HEK293 (cell line): ENCODE measurements around the gene NAA16.

ENCODE experiments used
- CTCF ChIA-PET: fragments of 350-600 bp; formaldehyde crosslinking; extraction: SDS; loops from one replicate; lab custom pipeline; 2021; ENCODE audit warnings: antibody characterized with exemption; lab: Yijun Ruan, JAX
- POLR2A ChIA-PET: fragments of 300-600 bp; formaldehyde crosslinking; extraction: SDS; loops from one replicate; lab custom pipeline; 2020; ENCODE audit warnings: antibody characterized with exemption, inconsistent platforms; lab: Yijun Ruan, JAX
- H3K27ac ChIP-seq: fragments of 200-500 bp; sonication (Bioruptor generic); 2 replicates; pipeline ENCODE4 v1.5.1; 2014; ENCODE audit warnings: low read depth, low read length, control low read depth, inconsistent platforms; ENCODE audit errors: extremely low read depth
- H3K36me3 ChIP-seq, 2 experiments: fragments of 200-500 bp in 1 of 2; sonication (Bioruptor generic) in 1 of 2; 1 replicate in 1 of 2; 2 replicates in 1 of 2; pipeline ENCODE4 v1.5.1; 2014 to 2017; ENCODE audit warnings: inconsistent platforms in 2 of 2, low read length in 2 of 2; ENCODE audit not compliant: control insufficient read depth in 2 of 2, insufficient read depth in 1 of 2
- H3K4me1 ChIP-seq: fragments of 200-500 bp; sonication (Bioruptor generic); 2 replicates; pipeline ENCODE4 v1.5.1; 2014; ENCODE audit warnings: mild to moderate bottlenecking, low read length, inconsistent platforms; ENCODE audit not compliant: control insufficient read depth, insufficient read depth
- H3K4me3 ChIP-seq: 2 replicates; pipeline ENCODE4 v1.5.1; 2011; ENCODE audit warnings: low read depth, mild to moderate bottlenecking, control low read depth, low read length, moderate library complexity
- H3K9me3 ChIP-seq: fragments of 200-500 bp; sonication (Bioruptor generic); 2 replicates; pipeline ENCODE4 v1.5.1; 2014; ENCODE audit warnings: low read depth, low read length, inconsistent platforms; ENCODE audit not compliant: control insufficient read depth, insufficient read depth
- AEBP2 ChIP-seq: fragments of 450-650 bp; formaldehyde crosslinking; IDR thresholded peaks from 2 replicates; pipeline ENCODE4 v1.5.1; 2016; ENCODE audit warnings: missing biosample characterization, missing genetic modification characterization, borderline replicate concordance
- IKZF3 ChIP-seq: fragments of 450-650 bp; IDR thresholded peaks from 2 replicates; pipeline ENCODE4 v1.5.0; 2018; ENCODE audit warnings: missing biosample characterization, mild to moderate bottlenecking, missing genetic modification characterization, moderate library complexity
- OSR2 ChIP-seq: fragments of 450-650 bp; formaldehyde crosslinking; IDR thresholded peaks from 2 replicates; pipeline ENCODE4 v1.5.1; 2016; ENCODE audit warnings: missing biosample characterization, missing genetic modification characterization
- PATZ1 ChIP-seq: fragments of 450-650 bp; formaldehyde crosslinking; IDR thresholded peaks from 2 replicates; pipeline ENCODE4 v1.5.1; 2016; ENCODE audit warnings: missing biosample characterization, missing genetic modification characterization
- PRDM6 ChIP-seq: fragments of 450-650 bp; formaldehyde crosslinking; IDR thresholded peaks from 2 replicates; pipeline ENCODE4 v1.5.1; 2017; ENCODE audit warnings: missing biosample characterization, missing genetic modification characterization
- ZBTB17 ChIP-seq: fragments of 450-650 bp; formaldehyde crosslinking; IDR thresholded peaks from 2 replicates; pipeline ENCODE4 v1.5.1; 2016; ENCODE audit warnings: missing biosample characterization, missing genetic modification characterization
- ZNF121 ChIP-seq: fragments of 450-650 bp; formaldehyde crosslinking; IDR thresholded peaks from 2 replicates; pipeline ENCODE4 v1.5.1; 2016; ENCODE audit warnings: missing biosample characterization, missing genetic modification characterization
- ZNF133 ChIP-seq: fragments of 450-650 bp; formaldehyde crosslinking; IDR thresholded peaks from 2 replicates; pipeline ENCODE4 v1.5.1; 2016; ENCODE audit warnings: missing biosample characterization, missing genetic modification characterization
- ZNF2 ChIP-seq: fragments of 450-650 bp; formaldehyde crosslinking; IDR thresholded peaks from 2 replicates; pipeline ENCODE4 v1.5.1; 2016; ENCODE audit warnings: missing biosample characterization, missing genetic modification characterization
- ZNF214 ChIP-seq: fragments of 450-650 bp; formaldehyde crosslinking; IDR thresholded peaks from 2 replicates; pipeline ENCODE4 v1.5.1; 2017; ENCODE audit warnings: missing biosample characterization, mild to moderate bottlenecking, missing genetic modification characterization, borderline replicate concordance
- ZNF23 ChIP-seq: fragments of 450-650 bp; formaldehyde crosslinking; IDR thresholded peaks from 2 replicates; pipeline ENCODE4 v1.5.1; 2016; ENCODE audit warnings: missing biosample characterization, missing genetic modification characterization, borderline replicate concordance
- ZNF394 ChIP-seq: fragments of 450-650 bp; formaldehyde crosslinking; IDR thresholded peaks from 2 replicates; pipeline ENCODE4 v1.5.1; 2016; ENCODE audit warnings: missing biosample characterization, missing genetic modification characterization, mild to moderate bottlenecking, moderate library complexity, borderline replicate concordance
- ZNF48 ChIP-seq: fragments of 450-650 bp; formaldehyde crosslinking; IDR thresholded peaks from 2 replicates; pipeline ENCODE4 v1.5.1; 2016; ENCODE audit warnings: missing biosample characterization, missing genetic modification characterization
- ZNF488 ChIP-seq: fragments of 450-650 bp; formaldehyde crosslinking; IDR thresholded peaks from 2 replicates; pipeline ENCODE4 v1.5.1; 2016; ENCODE audit warnings: missing biosample characterization, missing genetic modification characterization
- ZNF510 ChIP-seq: fragments of 450-650 bp; formaldehyde crosslinking; IDR thresholded peaks from 2 replicates; pipeline ENCODE4 v1.5.1; 2018; ENCODE audit warnings: mild to moderate bottlenecking, missing genetic modification characterization, missing biosample characterization; ENCODE audit not compliant: insufficient replicate concordance
- ZNF548 ChIP-seq: fragments of 450-650 bp; formaldehyde crosslinking; IDR thresholded peaks from 2 replicates; pipeline ENCODE4 v1.5.1; 2016; ENCODE audit warnings: missing biosample characterization, missing genetic modification characterization
- ZNF610 ChIP-seq: fragments of 450-650 bp; formaldehyde crosslinking; IDR thresholded peaks from 2 replicates; pipeline ENCODE4 v1.5.1; 2016; ENCODE audit warnings: missing biosample characterization, missing genetic modification characterization, borderline replicate concordance
- ZNF623 ChIP-seq: fragments of 450-650 bp; formaldehyde crosslinking; IDR thresholded peaks from 2 replicates; pipeline ENCODE4 v1.5.1; 2016; ENCODE audit warnings: missing biosample characterization, missing genetic modification characterization
- ZNF624 ChIP-seq: fragments of 450-650 bp; formaldehyde crosslinking; IDR thresholded peaks from 2 replicates; pipeline ENCODE4 v1.5.1; 2017; ENCODE audit warnings: missing biosample characterization, missing genetic modification characterization
- ZNF704 ChIP-seq: fragments of 450-650 bp; formaldehyde crosslinking; IDR thresholded peaks from 2 replicates; pipeline ENCODE4 v1.5.1; 2016; ENCODE audit warnings: missing biosample characterization, missing genetic modification characterization
- ZNF837 ChIP-seq: fragments of 450-650 bp; formaldehyde crosslinking; IDR thresholded peaks from 2 replicates; pipeline ENCODE4 v1.5.1; 2016; ENCODE audit warnings: missing biosample characterization, missing genetic modification characterization

NAA16 gene

GRCh38 chr13:41313117-41313516 is 2.0 kb downstream of the NAA16 start:
- H3K4me1 ChIP-seq, result peaks cover 12% of the 10 kb centered on the region
- CTCF ChIA-PET, result no interaction called here
- H3K9me3 ChIP-seq, result no peaks in the 10 kb centered on the region
- peaks cover 2 to 5% of the 10 kb centered on the region in 2 experiments; a peak in 2 of 3 replicates for H3K36me3 ChIP-seq
- TF ChIP-seq ZNF394 (tag by site-specific recombination) (no peak), ZNF624 (tag by site-specific recombination) (no peak), PRDM6 (tag by site-specific recombination) (peak; percentile 62), IKZF3 (tag by site-specific recombination) (peak; percentile 72), OSR2 (tag by site-specific recombination) (peak; percentile 62; the same call in 1 of the 2 replicates)
- POLR2A ChIA-PET, result no interaction called here
- H3K27ac ChIP-seq, result no peak overlapping the region
- peak overlapping the region; percentile 97 for H3K4me3 ChIP-seq

- peaks cover 3 to 5% of the 10 kb centered on the region in 2 experiments; a peak in 2 of 3 replicates for H3K36me3 ChIP-seq
- H3K27ac ChIP-seq, result no peak overlapping the region
- ChIA-PET CTCF (no interaction called here), POLR2A (no interaction called here)
- no peak for TF ChIP-seq ZNF510 (tag by site-specific recombination)
- no peak for TF ChIP-seq ZNF704 (tag by site-specific recombination)
- 0 out of 2 replicates have a peak, but pooled peaks have one; percentile 65 for TF ChIP-seq ZBTB17 (tag by site-specific recombination)
- TF ChIP-seq PRDM6 (tag by site-specific recombination), result 0 out of 2 replicates have a peak, but pooled peaks have one; percentile 1
- TF ChIP-seq ZNF2 (tag by site-specific recombination), result no peak
- TF ChIP-seq ZNF548 (tag by site-specific recombination), result peak; percentile 64; the same call in 1 of the 2 replicates
- TF ChIP-seq ZNF837, result no peak
- H3K9me3 ChIP-seq, result no peaks in the 10 kb centered on the region
- peaks cover 12% of the 10 kb centered on the region for H3K4me1 ChIP-seq
- no peak overlapping the region for H3K4me3 ChIP-seq
Observed at GRCh38 chr13:41313659-41314197, 2.7 kb downstream of the NAA16 start.

- CTCF ChIA-PET, result no interaction called here
- Histone ChIP-seq H3K36me3 (peaks cover 5 to 11% of the 10 kb centered on the region in 2 experiments; a peak in 2 of 3 replicates), H3K27ac (no peak overlapping the region), H3K9me3 (no peaks in the 10 kb centered on the region), H3K4me1 (peaks cover 12% of the 10 kb centered on the region), H3K4me3 (no peak overlapping the region)
- POLR2A ChIA-PET, result no interaction called here
- TF ChIP-seq ZNF488, result no peak
- no peak for TF ChIP-seq PATZ1 (tag by site-specific recombination)
- no peak for TF ChIP-seq ZNF2 (tag by site-specific recombination)
- no peak for TF ChIP-seq ZNF623
- no peak for TF ChIP-seq ZNF214 (tag by site-specific recombination)
- TF ChIP-seq ZNF23 (tag by site-specific recombination), result no peak
- TF ChIP-seq ZNF48 (tag by site-specific recombination), result no peak
- peak; percentile 89 for TF ChIP-seq ZNF121 (tag by site-specific recombination)
- no peak for TF ChIP-seq AEBP2 (tag by site-specific recombination)
- TF ChIP-seq ZNF610 (tag by site-specific recombination), result no peak
- no peak for TF ChIP-seq ZNF133 (tag by site-specific recombination)
Observed at GRCh38 chr13:41315443-41316047, 4.5 kb downstream of the NAA16 start.
